ENCODE data around the gene NPHP4. TPM values are rescaled to one million over a fixed set of nuclear protein-coding genes. Genes with fewer than 3 reads are reported as not detected.
A peak's percentile ranks its signal among the peaks of the same experiment; 100 is the strongest.

Gene NPHP4
- total and polyA plus RNA-seq, 9 of the 15 experiments (the other 6 are each of a cell fraction or from before 2014, with no cell fraction given), result 0.52 to 26.2 (median 6.7) TPM

DNA sequence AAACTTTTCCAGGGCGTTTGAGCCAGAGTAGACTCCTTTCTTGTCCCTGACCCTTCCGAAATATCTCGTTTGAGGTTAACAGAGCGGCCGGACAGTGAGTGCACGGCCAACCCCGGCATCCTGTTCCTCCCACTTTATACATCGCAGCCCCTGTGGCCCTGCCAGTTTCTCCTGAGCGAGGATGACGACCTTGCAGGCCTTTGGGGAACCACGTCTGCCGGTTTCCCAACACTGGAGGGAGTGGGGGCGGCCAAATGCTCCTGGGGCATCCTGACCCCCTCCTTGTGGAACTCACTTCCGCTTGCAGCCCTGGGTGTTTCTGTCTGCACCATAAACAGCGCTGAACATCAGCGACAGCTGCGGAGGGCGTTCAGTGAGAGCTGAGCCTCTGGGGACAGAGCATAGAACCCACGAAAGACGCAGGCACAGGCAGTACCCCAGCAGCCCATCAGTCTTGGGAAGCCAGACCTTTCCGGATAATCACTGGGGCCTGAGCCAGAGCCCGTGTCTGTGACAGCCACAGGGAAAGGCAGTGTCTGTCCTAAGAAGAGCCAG is 48.7 kb upstream of the NPHP4 start:
- no peak overlapping the region for H3K27ac ChIP-seq (ENCODE audit: extremely low read depth, low read depth, low read length)
- 61% methylated on average over 22 of the region's 22 CpGs for WGBS (ENCODE audit: insufficient coverage, low coverage, missing lambda C conversion rate)
- H3K4me2 ChIP-seq (ENCODE audit: insufficient read depth, low read length), result no peak overlapping the region
- peaks cover 63% of the 10 kb centered on the region for H4K20me1 ChIP-seq (replicated peaks; ENCODE audit: control insufficient read depth, insufficient read depth, low read length)
- ChIA-PET CTCF (ENCODE audit: low intra/inter-chr PET ratio) (interaction anchor here (3.3 kb wide), 1 partner anchor 204 kb away, joined by 16 read pairs; the partner anchor contains the start of gene HES3), POLR2A (interaction anchor here (0.6 kb wide), 2 partner anchors 10 to 18 kb away, joined by 3 to 4 read pairs; no protein-coding TSS in a partner anchor)
- no peaks in the 10 kb centered on the region for H3K9me3 ChIP-seq (replicated peaks; ENCODE audit: control insufficient read depth, insufficient read depth, low read depth, low read length)
- in situ Hi-C loops (cut with MboI) (loop anchor here (5.0 kb wide), 1 partner anchor 301 kb away; no protein-coding TSS in a partner anchor), intact Hi-C loops (cut with micrococcal nuclease) (no loop called here)
- H3K9me1 ChIP-seq (ENCODE audit: control insufficient read depth, insufficient read depth, low read length), result peaks cover 4% of the 10 kb centered on the region
- FAIRE-seq, result no peak
- no TSS peak for BruUV-seq (replicated peaks)
- peak overlapping the region in 1 of 2 experiments; percentile 31; a peak in 1 of 4 replicates for H3K9ac ChIP-seq (ENCODE audit: insufficient read depth in 1 of 2, low read depth in 2 of 2, low read length in 2 of 2)
- H3K36me3 ChIP-seq (ENCODE audit: control insufficient read depth, insufficient read depth, low read length), result no peaks in the 10 kb centered on the region
- peaks cover 0 to 20% of the 10 kb centered on the region in 2 experiments; a peak in 2 of 5 replicates for H3K4me1 ChIP-seq (replicated peaks in 1 of 2; ENCODE audit: control insufficient read depth in 2 of 2, insufficient read depth in 2 of 2, low read length in 2 of 2)
- TF ChIP-seq, protein P1, sequence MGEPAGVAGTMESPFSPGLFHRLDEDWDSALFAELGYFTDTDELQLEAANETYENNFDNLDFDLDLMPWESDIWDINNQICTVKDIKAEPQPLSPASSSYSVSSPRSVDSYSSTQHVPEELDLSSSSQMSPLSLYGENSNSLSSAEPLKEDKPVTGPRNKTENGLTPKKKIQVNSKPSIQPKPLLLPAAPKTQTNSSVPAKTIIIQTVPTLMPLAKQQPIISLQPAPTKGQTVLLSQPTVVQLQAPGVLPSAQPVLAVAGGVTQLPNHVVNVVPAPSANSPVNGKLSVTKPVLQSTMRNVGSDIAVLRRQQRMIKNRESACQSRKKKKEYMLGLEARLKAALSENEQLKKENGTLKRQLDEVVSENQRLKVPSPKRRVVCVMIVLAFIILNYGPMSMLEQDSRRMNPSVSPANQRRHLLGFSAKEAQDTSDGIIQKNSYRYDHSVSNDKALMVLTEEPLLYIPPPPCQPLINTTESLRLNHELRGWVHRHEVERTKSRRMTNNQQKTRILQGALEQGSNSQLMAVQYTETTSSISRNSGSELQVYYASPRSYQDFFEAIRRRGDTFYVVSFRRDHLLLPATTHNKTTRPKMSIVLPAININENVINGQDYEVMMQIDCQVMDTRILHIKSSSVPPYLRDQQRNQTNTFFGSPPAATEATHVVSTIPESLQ (CRISPR knock-in tag; IDR thresholded peaks at IDR 0.05), result no peak
- TF ChIP-seq PHB (CRISPR knock-in tag; IDR thresholded peaks at IDR 0.05) (no peak), ZNF589 (CRISPR knock-in tag; IDR thresholded peaks at IDR 0.05; ENCODE audit: low read depth) (no peak), SRSF9 (IDR thresholded peaks at IDR 0.05; ENCODE audit: borderline replicate concordance, low read depth, low read length) (no peak), SOX6 (IDR thresholded peaks at IDR 0.05) (no peak), SLC30A9 (CRISPR knock-in tag; IDR thresholded peaks at IDR 0.05) (no peak)
- no peak overlapping the region for H2AFZ ChIP-seq (ENCODE audit: low read depth, low read length)
- H3K27me3 ChIP-seq (ENCODE audit: control insufficient read depth in 2 of 2, insufficient read depth in 2 of 2, low read length in 2 of 2), result peaks cover 0 to 13% of the 10 kb centered on the region in 2 experiments; a peak in 4 of 5 replicates
- H3K79me2 ChIP-seq (ENCODE audit: control insufficient read depth, insufficient read depth, low read length), result no peaks in the 10 kb centered on the region
- H3K4me3 ChIP-seq, result no peak overlapping the region
- DNase-seq (ENCODE audit: extremely low read depth in 1 of 4, low spot score in 3 of 4), result no peak
- ATAC-seq, result peak; percentile 17
